ENCODE measurements around the gene BABAM1. TPM values are rescaled to one million over a fixed set of nuclear protein-coding genes. Genes with fewer than 3 reads are reported as not detected.

BABAM1 gene
- total and polyA plus RNA-seq, 9 of the 15 experiments (the other 6 are each of a cell fraction or from before 2014, with no cell fraction given) = 14.7 to 160 (median 113) TPM

GRCh38 chr19:17226002-17226933, 41.0 kb upstream of the BABAM1 start, which contains the start of gene OCEL1 (continued):
- TF ChIP-seq HBP1 (CRISPR knock-in tag; IDR thresholded peaks at IDR 0.05) (no peak), ZNF408 (CRISPR knock-in tag; IDR thresholded peaks at IDR 0.05; ENCODE audit: low read depth) (no peak), ATF6 (CRISPR knock-in tag; IDR thresholded peaks at IDR 0.05) (no peak; the same call in 1 of the 2 replicates), FOXP4 (CRISPR knock-in tag; IDR thresholded peaks at IDR 0.05; ENCODE audit: borderline replicate concordance) (no peak), HDAC2 (IDR thresholded peaks at IDR 0.05) (peak; percentile 76; the same call in 1 of the 2 replicates), ZKSCAN8 (CRISPR knock-in tag; IDR thresholded peaks at IDR 0.05) (no peak), USF2 (CRISPR knock-in tag; IDR thresholded peaks at IDR 0.05) (peak; percentile 26; the same call in 1 of the 2 replicates), E2F5 (CRISPR knock-in tag; IDR thresholded peaks at IDR 0.05) (no peak), IRF1 (CRISPR knock-in tag; IDR thresholded peaks at IDR 0.05; ENCODE audit: borderline replicate concordance) (no peak), THRB (CRISPR knock-in tag; conservative IDR thresholded peaks at IDR 0.05) (peak; percentile 62; the same call in 1 of the 2 replicates), MECOM (CRISPR knock-in tag; IDR thresholded peaks at IDR 0.05) (no peak)

Measured in K562 (cell line).